ENCODE measurements around the gene TMEM238. TPM values are rescaled to one million over a fixed set of nuclear protein-coding genes. Genes with fewer than 3 reads are reported as not detected.
"Not testable (repeated sequence)": the region's sequence is repeated elsewhere in the genome, so short reads cannot be mapped to it uniquely, and the experiment has no call there.

TMEM238 gene, protein sequence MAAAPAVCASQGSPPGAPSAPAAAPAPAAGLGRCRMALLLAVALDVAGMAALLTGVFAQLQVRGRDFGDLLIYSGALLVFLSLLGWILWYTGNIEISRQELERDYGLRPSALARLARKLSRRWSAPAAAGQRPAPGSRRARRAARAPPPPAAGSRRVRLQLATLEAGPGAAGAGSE
- 0.73 TPM for polyA plus RNA-seq (2012; ENCODE audit: low read depth, missing spikeins)

GRCh38 chr19:55384131-55384919 lies at the start of gene TMEM238:
Gene TMEM238, minus strand, starts transcription at chr19:55384292. Its CDS starts 33 bp downstream, at chr19:55384259.
- DNase-seq (ENCODE audit: insufficient read length, low spot score), result no peak
- FAIRE-seq, result peak; percentile 35
- TF ChIP-seq PAX5 (IDR thresholded peaks at IDR 0.05; ENCODE audit: insufficient read depth, low read length, severe bottlenecking), result no peak
- TF ChIP-seq POLR2A (IDR thresholded peaks at IDR 0.05; ENCODE audit: low read depth, low read length), result no peak
- TF ChIP-seq POLR2AphosphoS5 (IDR thresholded peaks at IDR 0.05; ENCODE audit: low read depth, low read length), result no peak
- TF ChIP-seq SPI1 (IDR thresholded peaks at IDR 0.05; ENCODE audit: low read depth, low read length), result no peak
- no peak for TF ChIP-seq POU2F2 (IDR thresholded peaks at IDR 0.05; ENCODE audit: low read depth, low read length)
- no peak for TF ChIP-seq TAF1 (IDR thresholded peaks at IDR 0.05; ENCODE audit: low read depth, low read length)

DNA sequence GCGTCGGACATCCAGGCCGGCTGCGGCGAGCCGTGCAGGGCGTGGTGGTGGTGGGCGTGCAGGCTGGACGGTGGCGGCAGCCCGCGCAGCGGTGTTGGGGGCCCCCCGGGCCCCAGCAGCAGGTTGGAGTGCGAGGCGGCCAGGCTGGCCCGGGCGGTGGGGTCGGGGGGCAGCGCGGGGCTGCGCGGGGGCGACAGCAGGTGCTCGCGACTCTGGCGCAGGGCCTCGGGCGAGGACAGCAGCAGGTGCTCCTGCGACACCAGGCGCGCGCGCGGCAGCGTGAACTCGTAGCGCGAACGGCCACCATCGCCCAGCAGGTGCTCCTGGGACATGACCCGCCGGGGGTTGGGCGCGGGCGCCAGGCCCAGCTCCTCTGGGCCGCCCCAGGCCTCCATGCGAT lies 49.2 kb upstream of the TMEM238 start:
- TF ChIP-seq POLR2AphosphoS5 (IDR thresholded peaks at IDR 0.05; ENCODE audit: low read depth, low read length), result no peak
- no peak for TF ChIP-seq POLR2A (IDR thresholded peaks at IDR 0.05; ENCODE audit: low read depth, low read length)
- no peak for TF ChIP-seq POU2F2 (IDR thresholded peaks at IDR 0.05; ENCODE audit: low read depth, low read length)
- TF ChIP-seq PAX5 (IDR thresholded peaks at IDR 0.05; ENCODE audit: insufficient read depth, low read length, severe bottlenecking), result no peak
- TF ChIP-seq SPI1 (IDR thresholded peaks at IDR 0.05; ENCODE audit: low read depth, low read length), result no peak
- TF ChIP-seq TAF1 (IDR thresholded peaks at IDR 0.05; ENCODE audit: low read depth, low read length), result no peak
- no peak for DNase-seq (ENCODE audit: insufficient read length, low spot score)
- no peak for FAIRE-seq

- FAIRE-seq, result no peak
- no peak for DNase-seq (ENCODE audit: insufficient read length, low spot score)
- no peak for TF ChIP-seq POU2F2 (IDR thresholded peaks at IDR 0.05; ENCODE audit: low read depth, low read length)
- TF ChIP-seq POLR2AphosphoS5 (IDR thresholded peaks at IDR 0.05; ENCODE audit: low read depth, low read length), result no peak
- no peak for TF ChIP-seq TAF1 (IDR thresholded peaks at IDR 0.05; ENCODE audit: low read depth, low read length)
- TF ChIP-seq PAX5 (IDR thresholded peaks at IDR 0.05; ENCODE audit: insufficient read depth, low read length, severe bottlenecking), result no peak
- no peak for TF ChIP-seq POLR2A (IDR thresholded peaks at IDR 0.05; ENCODE audit: low read depth, low read length)
- TF ChIP-seq SPI1 (IDR thresholded peaks at IDR 0.05; ENCODE audit: low read depth, low read length), result no peak
These were observed 48.3 kb upstream of the TMEM238 start for GRCh38 chr19:55432241-55432959.

- FAIRE-seq (no peak), DNase-seq (ENCODE audit: insufficient read length, low spot score) (no peak)
- TF ChIP-seq TAF1 (IDR thresholded peaks at IDR 0.05; ENCODE audit: low read depth, low read length) (no peak), SPI1 (IDR thresholded peaks at IDR 0.05; ENCODE audit: low read depth, low read length) (no peak), PAX5 (IDR thresholded peaks at IDR 0.05; ENCODE audit: insufficient read depth, low read length, severe bottlenecking) (no peak), POLR2A (IDR thresholded peaks at IDR 0.05; ENCODE audit: low read depth, low read length) (no peak), POLR2AphosphoS5 (IDR thresholded peaks at IDR 0.05; ENCODE audit: low read depth, low read length) (no peak), POU2F2 (IDR thresholded peaks at IDR 0.05; ENCODE audit: low read depth, low read length) (no peak)
These were observed 47.1 kb upstream of the TMEM238 start for GRCh38 chr19:55431183-55431582.

GRCh38 chr19:55426042-55426441 lies 42.0 kb upstream of the TMEM238 start:
- DNase-seq (ENCODE audit: insufficient read length, low spot score) (no peak), FAIRE-seq (no peak)
- TF ChIP-seq POU2F2 (IDR thresholded peaks at IDR 0.05; ENCODE audit: low read depth, low read length) (no peak), PAX5 (IDR thresholded peaks at IDR 0.05; ENCODE audit: insufficient read depth, low read length, severe bottlenecking) (no peak), POLR2AphosphoS5 (IDR thresholded peaks at IDR 0.05; ENCODE audit: low read depth, low read length) (no peak), TAF1 (IDR thresholded peaks at IDR 0.05; ENCODE audit: low read depth, low read length) (no peak), POLR2A (IDR thresholded peaks at IDR 0.05; ENCODE audit: low read depth, low read length) (no peak), SPI1 (IDR thresholded peaks at IDR 0.05; ENCODE audit: low read depth, low read length) (no peak)

- DNase-seq (ENCODE audit: insufficient read length, low spot score), result no peak
- TF ChIP-seq TAF1 (IDR thresholded peaks at IDR 0.05; ENCODE audit: low read depth, low read length) (no peak), POLR2AphosphoS5 (IDR thresholded peaks at IDR 0.05; ENCODE audit: low read depth, low read length) (no peak)
- no peak for FAIRE-seq
These were observed 40.4 kb upstream of the TMEM238 start for GRCh38 chr19:55424518-55424917.

DNA sequence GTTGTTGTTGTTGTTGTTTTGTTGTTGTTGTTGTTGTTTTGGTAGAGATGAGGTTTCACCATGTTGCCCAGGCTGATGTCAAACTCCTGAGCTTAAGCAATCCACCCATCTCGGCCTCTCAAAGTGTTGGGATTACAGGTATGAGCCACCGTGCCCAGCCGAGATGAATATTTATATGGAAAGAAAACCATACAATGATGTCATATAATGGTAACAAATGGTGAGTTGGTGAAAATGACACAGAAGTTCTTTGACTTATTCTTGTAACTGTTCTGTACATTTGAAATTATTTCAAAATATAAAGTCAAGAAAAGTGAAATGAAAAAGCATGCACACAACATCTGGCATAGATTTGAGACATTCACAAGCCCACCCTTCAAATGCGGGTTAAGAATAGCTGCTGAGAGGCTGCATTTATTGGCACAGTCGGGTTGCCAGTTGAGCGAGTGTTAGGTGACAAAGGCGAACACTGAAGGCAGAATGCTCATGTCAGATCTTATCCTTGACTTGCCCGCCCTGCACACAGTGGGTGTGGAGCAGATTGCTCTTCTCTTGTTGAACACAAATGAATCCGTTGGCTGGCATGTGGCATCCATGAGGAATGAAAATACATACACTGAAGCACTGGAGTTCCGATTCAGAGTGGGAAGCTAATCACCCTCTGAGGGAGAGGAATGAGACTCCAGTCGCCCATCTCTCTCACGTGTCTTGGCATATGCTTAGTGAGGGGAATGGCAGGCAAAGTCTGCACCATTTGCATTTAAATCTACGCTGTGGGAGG lies 39.3 kb upstream of the TMEM238 start:
- TF ChIP-seq TAF1 (IDR thresholded peaks at IDR 0.05; ENCODE audit: low read depth, low read length), result no peak
- TF ChIP-seq POLR2AphosphoS5 (IDR thresholded peaks at IDR 0.05; ENCODE audit: low read depth, low read length), result no peak
- TF ChIP-seq POLR2A (IDR thresholded peaks at IDR 0.05; ENCODE audit: low read depth, low read length), result no peak
- no peak for TF ChIP-seq PAX5 (IDR thresholded peaks at IDR 0.05; ENCODE audit: insufficient read depth, low read length, severe bottlenecking)
- no peak for TF ChIP-seq SPI1 (IDR thresholded peaks at IDR 0.05; ENCODE audit: low read depth, low read length)
- TF ChIP-seq POU2F2 (IDR thresholded peaks at IDR 0.05; ENCODE audit: low read depth, low read length), result no peak
- DNase-seq (ENCODE audit: insufficient read length, low spot score), result no peak
- no peak for FAIRE-seq

- not testable (repeated sequence) for DNase-seq (ENCODE audit: insufficient read length, low spot score)
These were observed 37.2 kb upstream of the TMEM238 start for GRCh38 chr19:55421281-55421680.

GRCh38 chr19:55419624-55420236 lies 35.6 kb upstream of the TMEM238 start:
- TF ChIP-seq SPI1 (IDR thresholded peaks at IDR 0.05; ENCODE audit: low read depth, low read length) (no peak), POU2F2 (IDR thresholded peaks at IDR 0.05; ENCODE audit: low read depth, low read length) (no peak)
- FAIRE-seq (no peak), DNase-seq (ENCODE audit: insufficient read length, low spot score) (no peak)

More at GRCh38 chr19:55421281-55421680, 37.2 kb upstream of the TMEM238 start:
- not testable (repeated sequence) for FAIRE-seq
